ENCODE data around the gene PNPLA7.

- TF ChIP-seq POLR2A (IDR thresholded peaks at IDR 0.05) = no peak
- TF ChIP-seq CTCF (IDR thresholded peaks at IDR 0.05) = no peak
These were observed 88.9 kb downstream of the PNPLA7 start for GRCh38 chr9:137461316-137461662.
